Breast epithelium (tissue), 3 donors: ENCODE results near the gene EFNA2.

ENCODE experiments used
- CTCF ChIP-seq, 3 donors: fragments of 450-650 bp; IDR thresholded peaks; one replicate each; pipeline ENCODE4 v1.5.1; 2016 to 2017; ENCODE audit warnings: antibody characterized with exemption in 3 of 3, mild to moderate bottlenecking in 3 of 3, moderate library complexity in 3 of 3
- POLR2AphosphoS5 ChIP-seq, 3 donors: sonication (generic); formaldehyde crosslinking; IDR thresholded peaks; one replicate each; pipeline ENCODE4 v1.6.1; 2017; ENCODE audit warnings: antibody characterized with exemption in 3 of 3

- TF ChIP-seq CTCF (IDR thresholded peaks at IDR 0.05) (no peak), POLR2AphosphoS5 (IDR thresholded peaks at IDR 0.05) (peak in 1 of 3 donors; percentile 6)
These were observed 37.9 kb upstream of the EFNA2 start for GRCh38 chr19:1247748-1248138.
